RCC 7860 (cell line): ENCODE results near the gene SLC25A21.
"Not testable (repeated sequence)": the region's sequence is repeated elsewhere in the genome, so short reads cannot be mapped to it uniquely, and the experiment has no call there.

Source experiments
- DNase-seq: peaks from one replicate; pipeline ENCODE4 v3.0.0-alpha.2; 2015; ENCODE audit warnings: low spot score
- FAIRE-seq: peaks from 2 replicates; lab custom pipeline; 2012; peaks lifted over from hg19 to GRCh38; lab: Jason Lieb, UNC

Gene SLC25A21

GRCh38 chr14:37187294-37187693 is 14.9 kb upstream of the SLC25A21 start:
- no peak for DNase-seq
- no peak for FAIRE-seq

GRCh38 chr14:37186865-37187264 is 14.5 kb upstream of the SLC25A21 start:
- no peak for FAIRE-seq
- DNase-seq, result no peak

GRCh38 chr14:37185670-37186069 is 13.3 kb upstream of the SLC25A21 start:
- FAIRE-seq, result no peak
- DNase-seq, result no peak

GRCh38 chr14:37184520-37184919 is 12.1 kb upstream of the SLC25A21 start:
- DNase-seq, result not testable (repeated sequence)

GRCh38 chr14:37181441-37181840 is 9.0 kb upstream of the SLC25A21 start:
- DNase-seq (no peak), FAIRE-seq (no peak)

More at GRCh38 chr14:37184520-37184919, 12.1 kb upstream of the SLC25A21 start:
- FAIRE-seq, result not testable (repeated sequence)

- FAIRE-seq, DNase-seq: not testable (repeated sequence)
These were observed 8.5 kb upstream of the SLC25A21 start for GRCh38 chr14:37180886-37181285.

- FAIRE-seq (no peak), DNase-seq (no peak)
These were observed 7.6 kb upstream of the SLC25A21 start for GRCh38 chr14:37179896-37180502.

- FAIRE-seq (no peak), DNase-seq (no peak)
These were observed 669 bp upstream of the SLC25A21 start for GRCh38 chr14:37172936-37173614.

GRCh38 chr14:37171678-37172023 is 755 bp downstream of the SLC25A21 start:
- FAIRE-seq (no peak), DNase-seq (no peak)

GRCh38 chr14:37170993-37171392 is 1.4 kb downstream of the SLC25A21 start:
- no peak for DNase-seq
- no peak for FAIRE-seq

- DNase-seq, result no peak
- FAIRE-seq, result no peak
These were observed 2.2 kb downstream of the SLC25A21 start for GRCh38 chr14:37170237-37170636.

GRCh38 chr14:37168721-37169120 is 3.7 kb downstream of the SLC25A21 start:
- DNase-seq (no peak), FAIRE-seq (no peak)

GRCh38 chr14:37167151-37168047 is 5.0 kb downstream of the SLC25A21 start:
- no peak for DNase-seq
- FAIRE-seq, result no peak

GRCh38 chr14:37165794-37166193 is 6.6 kb downstream of the SLC25A21 start:
- DNase-seq, result no peak
- FAIRE-seq, result no peak

- FAIRE-seq, DNase-seq: not testable (repeated sequence)
These were observed 10.1 kb downstream of the SLC25A21 start for GRCh38 chr14:37162307-37162706.

GRCh38 chr14:37157987-37158386 is 14.4 kb downstream of the SLC25A21 start:
- DNase-seq, result no peak
- FAIRE-seq, result no peak

- DNase-seq, result no peak
- FAIRE-seq, result no peak
These were observed 18.9 kb downstream of the SLC25A21 start for GRCh38 chr14:37153483-37153882.

GRCh38 chr14:37153005-37153404 is 19.4 kb downstream of the SLC25A21 start:
- FAIRE-seq (no peak), DNase-seq (no peak)

GRCh38 chr14:37150414-37150813 is 22.0 kb downstream of the SLC25A21 start:
- DNase-seq (peak; percentile 10), FAIRE-seq (no peak)

GRCh38 chr14:37147310-37147880 is 25.0 kb downstream of the SLC25A21 start:
- DNase-seq (no peak), FAIRE-seq (no peak)

GRCh38 chr14:37146438-37146837 is 26.0 kb downstream of the SLC25A21 start:
- not testable (repeated sequence) for FAIRE-seq, DNase-seq
